Uterus (tissue), 4 donors: ENCODE results near the gene SMIM5. TPM values are rescaled to one million over a fixed set of nuclear protein-coding genes. Genes with fewer than 3 reads are reported as not detected.

ENCODE experiments used
- DNase-seq, 2 donors: peaks; one replicate each; pipeline ENCODE4 v3.0.0-alpha.2; 2019 to 2020
- H3K27ac ChIP-seq, 2 donors: fragments of 200-600 bp; sonication (generic); 1 replicate in 1 of 2; 2 replicates in 1 of 2; pipeline ENCODE4 v1.5.1; 2016 to 2018
- H3K27me3 ChIP-seq, 2 donors: fragments of 200-600 bp; sonication (generic); one replicate each; pipeline ENCODE4 v1.5.1; 2018 to 2019; ENCODE audit warnings: control low read depth in 1 of 2
- H3K36me3 ChIP-seq, 2 donors: fragments of 200-600 bp; sonication (generic); one replicate each; pipeline ENCODE4 v1.5.1; 2019; ENCODE audit warnings: control low read depth in 1 of 2
- H3K4me1 ChIP-seq, 2 donors: fragments of 200-600 bp; sonication (generic); one replicate each; pipeline ENCODE4 v1.5.1; 2018 to 2019; ENCODE audit warnings: control low read depth in 1 of 2
- H3K4me3 ChIP-seq, 2 donors: fragments of 200-600 bp; sonication (generic); 1 replicate in 1 of 2; 2 replicates in 1 of 2; pipeline ENCODE4 v1.5.1; 2018 to 2019; ENCODE audit warnings: mild to moderate bottlenecking in 1 of 2
- H3K9me3 ChIP-seq, 2 donors: fragments of 200-600 bp; sonication (generic); one replicate each; pipeline ENCODE4 v1.5.1; 2019; ENCODE audit warnings: control low read depth in 1 of 2
- CTCF ChIP-seq, 4 experiments: fragments of 200-600 bp in 2 of 4; fragments of 450-650 bp in 2 of 4; sonication (generic) in 2 of 4; IDR thresholded peaks; one replicate each; pipeline ENCODE4 v1.5.1; 2016 to 2019; ENCODE audit warnings: antibody characterized with exemption in 4 of 4, mild to moderate bottlenecking in 2 of 4, moderate library complexity in 1 of 4
- POLR2A ChIP-seq, 2 donors: fragments of 450-650 bp; IDR thresholded peaks; one replicate each; pipeline ENCODE4 v1.6.1; 2016; ENCODE audit warnings: antibody characterized with exemption in 2 of 2, mild to moderate bottlenecking in 1 of 2, moderate library complexity in 1 of 2
- intact Hi-C: fragments of 100-400 bp; cut with DNase I; formaldehyde crosslinking; loops from one replicate; pipeline ENCODE4 v1.15.1; 2023; ENCODE audit warnings: low total_unique reads
- total RNA-seq, 4 donors: library from RNA; depleted of rRNA in 3 of 4; stranded (reverse); fragments of >200 nt in 3 of 4; gene quantifications; one replicate each; pipeline versions ENCODE4 v1.1.0 to v1.2.4, GENCODE V29; 2014 to 2023
- donor health status: DM: yes; HTN: yes; CAD: no.

The SMIM5 gene
- total RNA-seq, 4 donors from 2014 or later: 0.85 to 2.2 TPM; not detected in 2

- H3K4me1 ChIP-seq: no peaks in the 10 kb centered on the region
- intact Hi-C loops: no loop called here
- TF ChIP-seq POLR2A (IDR thresholded peaks at IDR 0.05): no peak
- TF ChIP-seq CTCF (IDR thresholded peaks at IDR 0.05): no peak
- H3K36me3 ChIP-seq: no peaks in the 10 kb centered on the region
- H3K4me3 ChIP-seq: no peak overlapping the region
- H3K9me3 ChIP-seq: no peaks in the 10 kb centered on the region
- no peak for DNase-seq
- no peak overlapping the region for H3K27ac ChIP-seq
- H3K27me3 ChIP-seq: no peaks in the 10 kb centered on the region
Measured at GRCh38 chr17:75658237-75658636, 25.0 kb downstream of the SMIM5 start.

- Histone ChIP-seq H3K36me3 (no peaks in the 10 kb centered on the region), H3K4me1 (peaks cover 0 to 7% of the 10 kb centered on the region in 2 donors), H3K27me3 (no peaks in the 10 kb centered on the region), H3K9me3 (no peaks in the 10 kb centered on the region), H3K4me3 (no peak overlapping the region), H3K27ac (no peak overlapping the region)
- TF ChIP-seq POLR2A (IDR thresholded peaks at IDR 0.05) (no peak), CTCF (IDR thresholded peaks at IDR 0.05) (no peak)
- no peak for DNase-seq
- intact Hi-C loops: no loop called here
Measured at GRCh38 chr17:75661531-75661930, 28.3 kb downstream of the SMIM5 start.

GRCh38 chr17:75662511-75662910, 29.3 kb downstream of the SMIM5 start:
- intact Hi-C loops: no loop called here
- Histone ChIP-seq H3K4me3 (no peak overlapping the region), H3K27me3 (no peaks in the 10 kb centered on the region), H3K36me3 (no peaks in the 10 kb centered on the region), H3K4me1 (peaks cover 0 to 7% of the 10 kb centered on the region in 2 donors), H3K27ac (no peak overlapping the region), H3K9me3 (no peaks in the 10 kb centered on the region)
- no peak for TF ChIP-seq POLR2A (IDR thresholded peaks at IDR 0.05)
- no peak for TF ChIP-seq CTCF (IDR thresholded peaks at IDR 0.05)
- DNase-seq: no peak

GRCh38 chr17:75664099-75664549, 30.9 kb downstream of the SMIM5 start:
- Histone ChIP-seq H3K27me3 (no peaks in the 10 kb centered on the region), H3K9me3 (no peaks in the 10 kb centered on the region), H3K4me3 (no peak overlapping the region), H3K36me3 (no peaks in the 10 kb centered on the region), H3K27ac (no peak overlapping the region), H3K4me1 (peaks cover 5 to 11% of the 10 kb centered on the region in 2 donors)
- TF ChIP-seq CTCF (IDR thresholded peaks at IDR 0.05) (no peak), POLR2A (IDR thresholded peaks at IDR 0.05) (no peak)
- DNase-seq: no peak
- intact Hi-C loops: no loop called here

- H3K4me1 ChIP-seq: peaks cover 5 to 11% of the 10 kb centered on the region in 2 donors
- TF ChIP-seq CTCF (IDR thresholded peaks at IDR 0.05) (no peak), POLR2A (IDR thresholded peaks at IDR 0.05) (no peak)
- no peaks in the 10 kb centered on the region for H3K9me3 ChIP-seq
- no peaks in the 10 kb centered on the region for H3K36me3 ChIP-seq
- peak overlapping the region in 1 of 2 donors; percentile 77 for H3K4me3 ChIP-seq
- no peak overlapping the region for H3K27ac ChIP-seq
- no peak for DNase-seq
- H3K27me3 ChIP-seq: no peaks in the 10 kb centered on the region
- intact Hi-C loops: no loop called here
Measured at GRCh38 chr17:75665981-75666380, 32.7 kb downstream of the SMIM5 start.
